ENCODE results near the gene CHRDL2.
A peak's percentile ranks its signal among the peaks of the same experiment; 100 is the strongest.

The CHRDL2 gene

DNA sequence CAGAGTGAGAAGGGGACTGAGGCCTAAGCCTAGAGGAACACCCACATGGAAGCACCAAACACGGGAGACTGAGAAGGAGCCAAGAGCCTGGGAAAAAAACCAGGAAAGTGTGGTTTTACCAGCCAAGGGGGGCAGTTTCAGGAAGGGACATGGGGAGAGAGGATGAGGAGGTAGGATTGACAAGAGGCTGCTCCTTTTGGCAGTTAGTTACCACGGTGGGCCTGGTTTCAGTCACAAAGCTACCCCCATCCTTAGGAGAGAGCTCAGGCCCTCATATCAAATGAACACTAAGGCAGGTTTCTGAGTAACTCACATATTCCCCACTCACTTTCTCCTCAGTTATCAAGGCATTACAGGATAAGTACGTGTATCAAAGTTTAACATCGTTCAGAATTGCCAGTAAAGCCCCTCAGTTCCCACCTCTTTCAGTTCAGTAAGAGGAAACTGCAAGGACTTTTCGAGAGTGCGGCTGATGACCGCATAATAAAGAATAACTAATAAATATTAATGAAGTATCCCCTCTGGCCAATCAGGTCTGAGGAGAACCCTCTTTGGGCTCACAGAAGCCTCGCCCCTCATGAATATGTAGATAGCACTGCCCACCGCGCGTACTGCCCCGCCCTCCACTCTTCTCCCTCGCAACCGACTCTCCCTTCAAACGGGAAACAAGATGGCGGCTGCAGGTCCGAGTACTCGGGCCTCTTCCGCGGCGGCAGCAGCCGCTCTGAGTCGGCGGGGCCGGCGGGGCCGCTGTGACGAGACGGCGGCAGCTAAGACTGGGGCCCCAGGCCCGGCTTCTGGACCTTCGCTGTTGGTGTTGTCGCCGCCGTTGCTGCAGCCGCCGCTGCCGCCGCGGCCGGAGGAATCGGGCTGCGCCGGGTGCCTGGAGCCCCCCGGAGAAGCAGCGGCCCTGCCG, 17.2 kb upstream of the CHRDL2 start, which contains the start of gene RNF169:
RNF169 (plus strand) TSS at position 639 of the 916 bp plus-strand sequence; CDS start at position 671, 32 bp downstream.
- DNase-seq, result peak; percentile 91

DNA sequence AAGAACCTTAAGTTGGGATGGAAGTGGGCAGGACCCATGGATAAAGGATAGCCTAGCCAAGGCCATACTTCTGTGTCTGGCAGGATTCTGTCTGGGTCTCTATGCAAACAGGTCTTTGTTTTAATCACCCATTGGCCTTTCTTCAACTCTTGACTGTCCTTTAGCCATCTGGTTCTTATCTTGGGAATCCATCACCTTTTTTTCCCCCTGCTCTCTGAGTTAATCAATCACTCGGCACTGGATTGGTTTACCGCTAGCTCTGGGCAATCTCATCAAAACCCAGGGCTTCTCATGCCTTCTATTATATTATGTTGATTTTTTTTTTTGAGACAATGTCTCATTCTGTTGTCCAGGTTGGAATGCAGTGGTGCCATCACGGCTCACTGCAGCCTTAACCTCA, 15.6 kb upstream of the CHRDL2 start:
- DNase-seq, result no peak

DNA sequence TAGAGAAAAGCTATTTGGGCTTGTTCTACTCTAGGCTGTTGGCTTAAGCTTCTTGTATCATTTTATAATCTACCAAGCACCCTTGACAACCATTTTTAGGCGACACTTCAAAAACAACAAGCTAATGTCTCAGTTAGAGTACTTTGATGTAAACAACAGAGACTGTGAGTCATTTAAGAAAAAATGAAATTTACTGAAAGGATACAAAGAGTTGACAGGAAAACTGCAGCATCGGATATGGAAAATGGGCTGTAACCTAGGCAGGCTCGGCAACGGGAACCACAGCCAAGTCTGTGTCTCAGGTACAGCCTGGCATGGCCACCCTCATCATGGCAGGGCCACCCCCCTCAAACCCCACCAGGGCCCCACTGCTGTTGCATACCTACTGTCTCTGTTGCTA, 13.1 kb upstream of the CHRDL2 start:
- no peak for DNase-seq

DNA sequence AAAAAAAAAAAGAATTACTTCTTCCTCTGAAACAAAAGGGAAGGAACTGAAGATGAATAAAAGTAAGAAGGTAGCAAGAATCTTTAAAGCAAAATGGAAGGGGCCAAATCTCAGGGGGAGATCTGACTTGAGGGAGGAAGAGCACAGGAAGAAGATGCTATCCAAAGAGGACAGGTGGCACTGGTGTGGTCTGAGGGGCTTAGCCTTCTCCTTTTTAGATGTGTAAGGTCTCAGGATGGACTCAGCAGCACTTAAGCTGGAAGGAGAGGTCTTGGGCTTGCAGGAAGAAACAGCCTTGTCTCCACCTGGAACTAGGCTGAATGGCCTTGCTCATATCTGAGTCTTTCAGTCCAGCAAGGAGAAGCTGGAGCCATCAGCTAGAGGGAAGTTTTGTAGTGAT, 12.4 kb upstream of the CHRDL2 start:
- peak; percentile 21 for DNase-seq

DNA sequence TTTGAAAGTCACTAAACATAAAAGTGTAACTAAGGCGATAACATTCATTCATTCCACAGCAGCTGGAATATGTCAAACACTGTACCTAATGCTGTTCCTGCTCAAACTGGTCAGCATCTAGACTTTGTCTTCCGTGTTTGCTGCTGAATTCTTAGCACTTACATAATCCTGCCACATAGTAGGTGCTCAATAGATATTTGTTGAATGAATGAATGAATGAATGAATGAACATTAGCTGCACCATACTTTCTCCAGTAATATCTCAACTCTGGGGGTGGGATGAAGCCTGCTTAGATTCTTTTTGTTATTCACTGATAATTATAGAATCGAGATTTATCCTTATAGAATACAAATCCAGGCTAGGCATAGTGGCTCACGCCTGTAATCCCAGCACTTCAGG, 10.8 kb upstream of the CHRDL2 start:
- DNase-seq, result no peak

DNA sequence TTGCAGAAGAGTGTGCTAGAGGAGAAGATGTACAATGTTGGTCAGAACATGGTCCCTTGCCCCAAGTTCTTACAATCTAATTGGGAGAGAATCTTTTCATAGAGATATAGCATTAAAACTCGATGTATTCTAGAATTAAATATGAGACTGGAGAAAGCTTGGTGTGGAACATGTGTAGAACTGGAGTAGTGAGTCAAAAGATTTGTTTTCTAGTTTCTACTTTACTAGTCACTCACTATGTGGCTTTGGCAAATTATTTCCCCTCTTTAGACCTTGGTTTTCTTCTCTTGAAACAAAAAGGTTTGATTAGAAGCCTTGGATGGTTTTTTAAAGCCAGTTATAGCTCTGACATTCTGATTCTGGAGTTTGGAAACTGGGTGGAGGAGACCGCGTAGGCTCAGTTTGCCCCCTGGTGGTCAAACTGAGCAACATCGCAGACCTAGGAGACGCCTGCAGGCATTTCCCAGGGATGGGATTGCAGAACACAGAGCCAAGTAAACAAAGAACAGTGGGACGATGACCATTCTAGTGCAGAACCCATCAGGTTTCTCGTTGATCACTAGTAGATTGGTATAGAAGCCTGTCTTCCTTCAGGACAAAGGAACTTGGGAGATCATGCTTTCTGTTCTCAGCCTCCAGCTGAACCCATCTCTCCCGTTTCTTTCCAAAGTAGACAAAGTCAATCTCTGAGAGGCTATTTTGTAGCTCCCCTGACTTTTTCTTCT, 8.5 kb upstream of the CHRDL2 start:
- no peak for DNase-seq

DNA sequence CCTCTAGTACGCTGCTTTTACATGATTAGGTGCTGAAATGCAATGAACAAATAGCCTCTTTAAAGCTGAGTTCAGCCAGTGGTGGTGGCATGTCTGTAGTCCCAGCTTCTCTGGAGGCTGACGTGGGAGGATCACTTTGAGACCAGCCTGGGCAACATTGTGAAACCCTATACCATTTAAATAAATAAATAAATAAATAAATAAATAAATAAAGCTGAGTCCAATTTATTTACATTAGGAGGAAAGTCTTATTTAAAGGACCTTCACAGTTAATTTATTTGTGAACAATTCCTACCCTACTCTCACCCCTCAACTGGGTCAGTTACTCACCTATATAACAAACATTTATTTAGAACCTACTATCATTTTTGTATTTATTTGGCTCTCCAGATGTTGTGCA, 4.8 kb upstream of the CHRDL2 start:
- DNase-seq, result no peak

DNA sequence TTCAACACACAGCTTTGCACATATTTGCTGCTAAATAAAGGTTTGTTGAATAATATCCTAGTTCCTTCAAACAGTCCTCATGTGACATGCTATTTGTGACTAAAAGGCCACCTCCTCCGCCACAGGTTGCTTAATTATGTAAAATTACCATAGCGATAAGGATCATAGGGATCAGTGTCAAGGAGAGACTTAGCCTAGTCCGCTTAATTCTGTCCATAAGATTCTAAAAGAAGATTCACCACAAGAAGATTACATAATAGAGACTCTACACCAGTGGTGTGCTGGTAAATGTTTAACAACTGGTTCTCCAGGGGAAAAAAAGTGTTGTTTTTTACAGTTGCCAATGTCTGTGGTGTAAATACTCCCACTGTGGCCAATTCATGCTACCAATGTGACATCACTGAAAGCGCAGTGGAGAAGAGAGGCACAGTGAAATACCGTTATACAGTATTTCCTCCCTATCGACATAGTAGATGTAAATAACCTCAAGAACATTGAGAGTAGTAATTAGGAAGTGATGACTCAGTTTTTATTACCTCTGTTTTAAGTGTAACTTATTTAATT, 4.2 kb upstream of the CHRDL2 start:
- DNase-seq, result no peak

DNA sequence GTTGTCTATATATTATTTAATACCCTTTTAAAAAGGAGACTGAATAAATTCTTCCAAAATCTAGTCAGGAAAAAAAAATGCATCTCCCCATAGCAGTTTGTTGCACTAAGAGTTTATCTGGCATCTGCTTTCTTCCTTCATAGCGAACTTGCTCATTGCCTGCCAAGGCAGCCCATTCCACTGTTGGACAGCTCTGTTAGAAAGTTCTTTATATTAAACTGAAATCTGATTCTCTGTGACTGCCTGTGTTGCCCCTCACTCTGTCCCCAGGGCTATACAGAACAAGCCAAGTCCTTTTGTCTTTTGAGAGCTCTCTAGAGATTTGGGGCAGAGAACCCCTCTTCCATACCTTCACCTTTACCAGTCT, 3.3 kb upstream of the CHRDL2 start:
- no peak for DNase-seq

DNA sequence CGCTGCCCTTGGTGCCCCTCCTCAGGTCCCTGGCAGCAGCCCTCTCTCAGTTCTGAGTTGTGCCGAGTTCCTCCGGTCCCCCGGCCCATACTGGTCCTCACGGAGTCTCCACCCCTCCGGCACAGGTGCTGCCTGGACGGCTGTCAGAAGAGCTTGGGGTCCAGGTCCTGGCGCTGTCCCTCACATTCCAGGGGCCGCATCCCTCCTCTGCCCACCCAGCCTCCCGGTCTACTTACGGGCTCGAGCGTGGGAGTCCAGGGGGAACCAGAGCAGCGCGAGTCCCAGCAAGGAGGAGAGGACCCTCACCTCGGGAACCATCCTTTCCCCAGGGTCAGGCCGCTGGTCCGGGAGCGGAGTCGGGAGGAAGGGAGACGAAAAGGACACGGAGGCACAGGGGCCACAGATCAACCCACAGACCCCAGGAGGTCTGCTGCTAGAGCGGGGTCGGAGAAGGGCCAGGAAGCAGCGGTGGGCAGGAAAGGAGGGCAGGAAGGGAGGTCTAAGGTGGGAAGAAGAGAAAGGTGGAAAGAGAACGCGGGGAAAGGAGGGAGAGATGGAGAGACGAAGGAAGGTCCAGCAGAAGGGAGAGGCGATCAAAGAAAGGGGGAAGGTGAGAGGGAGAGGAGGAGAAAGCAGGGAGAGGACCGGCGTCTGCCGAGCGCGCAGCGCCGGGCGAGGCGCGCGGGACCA, 510 bp downstream of the CHRDL2 start:
- no peak for DNase-seq

DNA sequence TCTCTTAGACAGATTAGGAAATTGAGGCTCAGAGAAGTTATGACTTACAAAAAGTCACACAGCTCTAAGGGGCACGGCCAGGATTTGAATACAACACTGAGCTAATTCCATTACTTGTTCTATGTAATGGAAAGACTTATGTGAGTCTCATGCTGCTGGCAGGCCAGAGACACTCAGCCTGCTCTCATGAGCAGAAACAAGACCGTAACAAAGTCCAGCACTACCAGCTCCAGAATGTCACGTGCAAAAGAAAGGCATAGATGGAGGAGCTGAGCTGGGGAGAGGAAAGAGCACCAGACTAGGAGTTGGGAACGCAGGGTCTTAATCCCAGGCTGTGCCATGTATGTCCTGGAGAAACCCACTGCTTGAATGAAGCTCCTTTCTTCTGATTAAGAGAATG, 1.8 kb downstream of the CHRDL2 start:
- no peak for DNase-seq

DNA sequence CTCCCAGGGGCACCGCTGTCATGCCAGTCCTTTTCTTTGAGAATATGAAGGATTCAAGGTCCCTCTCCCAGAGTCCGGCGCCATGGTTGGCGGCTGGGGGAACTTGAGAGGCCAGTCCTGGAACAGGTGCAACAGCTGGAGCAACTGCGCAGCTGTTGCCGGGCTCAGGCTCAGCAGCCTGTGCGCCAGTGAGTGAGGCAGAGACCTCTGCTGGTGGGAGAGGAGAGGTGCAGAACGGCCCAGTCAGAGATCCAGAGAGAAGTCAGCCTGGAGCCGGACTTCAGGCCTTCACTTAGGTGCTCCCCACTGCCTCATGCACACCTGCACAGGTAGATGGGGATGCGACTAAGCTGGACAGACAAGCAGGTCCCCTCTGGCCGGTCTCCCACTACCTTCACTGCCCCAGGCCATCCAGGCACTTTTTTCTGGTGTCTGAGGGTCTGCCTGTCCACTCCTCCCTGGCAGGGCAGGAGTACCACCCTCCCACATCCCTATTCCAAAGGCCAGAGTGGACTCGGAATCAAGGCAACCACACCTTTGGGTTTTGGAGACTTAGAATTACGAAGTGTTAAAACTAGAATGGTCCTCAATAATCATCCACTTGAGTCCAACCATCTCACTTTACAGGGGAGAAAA, 4.6 kb downstream of the CHRDL2 start:
- peak; percentile 79 for DNase-seq

DNA sequence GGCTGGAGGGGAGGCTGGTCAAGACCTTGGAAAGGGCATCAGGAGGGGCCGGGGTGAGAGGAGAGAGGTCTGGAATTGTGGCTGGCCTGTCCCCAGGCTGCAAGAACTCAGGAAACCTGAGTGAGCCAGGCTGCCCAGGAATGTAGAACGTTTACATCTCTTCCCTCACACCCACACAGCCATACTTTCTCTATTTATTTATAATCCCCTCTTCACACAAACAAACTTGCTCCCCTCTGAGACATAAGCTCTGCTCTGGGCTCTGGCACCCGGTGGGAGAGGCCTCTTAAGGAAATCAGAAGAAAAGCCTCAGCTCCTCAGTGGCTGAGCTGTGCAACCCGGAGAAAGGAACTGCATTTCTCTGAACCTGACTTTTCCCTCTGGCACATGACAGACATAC, 5.5 kb downstream of the CHRDL2 start:
- DNase-seq, result no peak

DNA sequence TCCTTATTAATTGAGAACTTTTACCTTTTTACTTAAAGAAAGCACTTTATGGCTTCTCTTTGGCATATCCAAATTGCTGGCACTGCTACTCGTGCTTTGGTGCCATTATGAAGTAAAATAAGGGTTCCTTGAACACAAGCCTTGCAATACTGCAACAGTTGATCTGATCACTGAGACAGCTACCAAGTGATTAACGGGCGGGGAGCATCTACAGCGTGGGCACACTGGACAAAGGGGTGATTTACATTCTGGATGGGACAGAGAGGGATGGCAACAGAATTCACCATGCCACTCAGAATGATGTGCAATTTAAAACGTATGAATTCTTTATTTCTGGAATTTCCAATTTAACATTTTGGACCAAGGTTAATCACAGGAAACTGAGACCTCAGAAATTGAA, 7.7 kb downstream of the CHRDL2 start:
- no peak for DNase-seq

DNA sequence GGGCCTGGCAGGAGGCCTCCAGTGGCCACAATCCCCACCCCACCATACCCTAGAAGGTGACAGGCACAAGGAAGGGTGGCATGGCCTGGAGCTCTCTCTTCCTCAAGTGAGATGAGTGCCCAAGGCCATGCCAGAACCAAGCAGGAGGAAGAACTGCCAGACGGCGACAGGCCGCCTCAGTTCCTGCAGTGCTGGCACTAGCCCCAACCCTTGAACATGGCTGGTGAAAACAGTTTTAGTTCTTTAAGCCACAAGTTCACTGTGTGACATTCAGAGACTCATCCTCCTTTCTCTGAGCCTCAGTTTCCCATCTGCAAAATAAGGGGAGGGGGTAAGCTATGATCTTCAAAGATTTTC, 9.8 kb downstream of the CHRDL2 start:
- no peak for DNase-seq

DNA sequence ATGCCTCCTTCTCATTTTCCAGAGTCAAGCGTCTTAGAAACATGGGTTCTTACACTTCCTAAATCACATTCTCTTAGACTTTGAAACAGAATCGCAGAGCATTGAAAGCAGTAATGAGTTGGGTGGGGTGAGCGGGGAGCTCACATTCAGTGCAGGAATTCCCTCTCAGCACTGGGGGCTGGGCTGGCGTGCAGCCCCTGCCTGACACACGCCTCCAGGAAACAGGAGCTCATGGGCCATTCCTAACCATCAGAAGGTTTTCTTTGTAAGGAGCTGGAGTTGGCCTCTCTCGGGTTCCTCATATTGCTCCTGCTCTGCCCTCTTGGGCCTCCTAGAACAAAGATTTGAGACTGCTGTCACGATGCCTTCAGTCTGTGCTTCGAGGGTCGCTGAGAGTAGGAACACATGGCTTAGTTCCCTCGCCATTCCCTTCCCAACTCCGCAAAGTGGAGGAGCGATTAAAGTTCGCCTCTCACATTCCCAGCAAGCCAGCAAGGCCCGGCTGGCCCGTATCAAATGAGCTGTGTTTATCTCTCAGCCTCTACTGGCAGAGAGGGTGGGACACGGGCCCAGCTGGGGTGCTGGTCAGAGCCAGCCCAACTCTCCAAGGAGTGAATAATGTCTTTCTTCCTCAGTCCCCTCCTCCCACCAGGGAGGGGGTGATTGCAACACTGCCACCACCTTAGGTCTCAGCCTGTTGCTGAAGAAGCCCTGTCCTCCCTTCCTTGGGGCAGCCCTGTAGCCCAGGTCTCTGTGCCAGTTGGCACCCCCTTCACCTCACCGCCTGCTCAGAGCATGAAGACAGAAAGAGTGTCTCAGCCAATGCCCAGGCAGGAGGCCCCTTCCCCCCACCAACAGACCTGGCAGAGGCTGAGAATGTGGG, 10.4 kb downstream of the CHRDL2 start:
- DNase-seq, result no peak

DNA sequence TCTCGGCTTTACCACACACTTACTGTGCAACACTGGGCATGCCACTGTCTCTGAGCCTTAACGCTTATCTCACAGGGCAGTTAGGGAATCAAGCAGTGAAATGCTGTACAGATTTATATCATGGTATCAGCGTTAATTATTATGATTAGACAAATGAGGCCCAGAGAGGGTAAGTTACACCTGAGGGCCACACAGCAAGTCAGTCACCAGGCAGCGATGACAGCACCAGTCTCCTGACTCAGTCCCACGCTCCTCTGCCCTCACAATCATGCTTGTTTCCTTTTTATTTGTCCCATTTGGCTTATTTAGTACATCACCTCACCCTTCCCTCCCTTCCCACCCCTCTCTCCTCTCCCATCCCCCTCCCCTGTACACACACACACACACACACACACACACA, 12.2 kb downstream of the CHRDL2 start:
- no peak for DNase-seq

DNA sequence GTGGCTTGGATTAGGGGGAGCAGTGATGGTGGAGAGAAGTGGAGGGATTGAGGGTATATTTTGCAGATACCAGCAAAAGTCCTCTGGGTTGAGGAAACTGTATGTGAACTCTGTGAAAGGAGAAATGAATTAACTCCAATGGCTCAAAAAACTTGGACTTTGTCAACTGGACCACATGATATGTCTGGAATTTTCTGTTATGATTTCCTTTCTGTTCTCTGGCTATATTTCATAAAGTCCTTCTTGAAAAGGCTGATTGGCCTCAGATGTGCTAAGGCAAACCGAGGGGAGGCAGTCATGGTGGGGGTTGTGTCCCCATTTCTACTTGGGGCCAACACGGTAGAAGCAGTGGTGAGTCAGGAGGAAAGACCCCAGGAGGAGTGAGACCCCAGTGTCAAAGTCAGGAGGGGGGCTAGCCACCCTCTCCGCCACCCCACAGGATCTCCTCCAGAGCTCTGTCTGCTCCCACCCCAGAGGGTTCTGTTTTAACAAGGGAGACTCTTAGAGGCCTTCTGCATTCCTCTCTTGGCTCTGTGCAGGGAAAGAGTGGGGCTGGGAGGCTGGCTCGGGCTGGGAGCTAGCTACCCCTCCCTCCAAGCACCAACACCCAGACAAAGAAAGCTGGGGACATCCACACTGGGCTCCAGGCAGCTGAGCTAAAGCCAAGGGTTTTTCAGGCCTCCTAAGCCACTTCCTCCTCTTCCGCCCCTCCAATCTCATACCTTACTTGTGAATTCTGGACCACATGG, 13.8 kb downstream of the CHRDL2 start:
- DNase-seq, result no peak

DNA sequence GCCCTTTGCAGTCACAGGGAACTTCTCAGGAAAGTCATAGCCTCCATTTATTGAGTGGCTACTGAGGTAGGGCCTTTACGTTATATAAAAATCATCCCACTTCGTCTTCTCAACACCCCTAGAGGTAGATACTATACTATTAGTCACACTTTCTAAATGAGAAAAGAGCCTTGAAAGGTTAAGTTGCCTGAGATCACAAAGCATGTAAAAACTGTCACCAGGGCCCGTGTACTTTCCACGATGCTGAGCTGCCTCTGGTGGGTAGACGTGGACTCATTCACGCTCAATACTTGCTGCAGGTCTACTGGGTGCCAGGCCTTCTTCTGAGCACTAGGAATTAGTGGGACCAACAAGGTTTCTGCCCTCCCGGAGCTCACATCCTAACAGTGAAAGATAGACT, 16.3 kb downstream of the CHRDL2 start:
- DNase-seq, result no peak

DNA sequence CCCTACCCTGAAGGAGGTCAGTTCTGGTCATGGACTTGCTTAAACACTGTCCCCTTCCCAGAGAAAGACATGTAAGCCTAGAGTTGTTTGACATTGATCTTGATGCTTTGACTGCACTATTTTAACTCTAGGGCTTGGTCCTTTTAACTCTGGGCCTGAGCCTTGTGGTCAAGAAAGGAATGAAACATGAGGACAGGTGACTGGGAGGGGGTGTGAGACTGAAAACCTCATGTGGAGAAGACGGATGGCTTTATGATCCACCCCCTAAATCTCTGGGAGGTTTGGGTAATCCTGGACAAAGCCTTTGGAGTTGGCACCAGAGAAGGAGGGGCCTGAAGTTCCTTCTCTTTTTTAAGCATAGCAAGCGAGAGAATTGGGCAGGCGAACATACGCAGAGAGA, 17.5 kb downstream of the CHRDL2 start:
- DNase-seq, result no peak

DNA sequence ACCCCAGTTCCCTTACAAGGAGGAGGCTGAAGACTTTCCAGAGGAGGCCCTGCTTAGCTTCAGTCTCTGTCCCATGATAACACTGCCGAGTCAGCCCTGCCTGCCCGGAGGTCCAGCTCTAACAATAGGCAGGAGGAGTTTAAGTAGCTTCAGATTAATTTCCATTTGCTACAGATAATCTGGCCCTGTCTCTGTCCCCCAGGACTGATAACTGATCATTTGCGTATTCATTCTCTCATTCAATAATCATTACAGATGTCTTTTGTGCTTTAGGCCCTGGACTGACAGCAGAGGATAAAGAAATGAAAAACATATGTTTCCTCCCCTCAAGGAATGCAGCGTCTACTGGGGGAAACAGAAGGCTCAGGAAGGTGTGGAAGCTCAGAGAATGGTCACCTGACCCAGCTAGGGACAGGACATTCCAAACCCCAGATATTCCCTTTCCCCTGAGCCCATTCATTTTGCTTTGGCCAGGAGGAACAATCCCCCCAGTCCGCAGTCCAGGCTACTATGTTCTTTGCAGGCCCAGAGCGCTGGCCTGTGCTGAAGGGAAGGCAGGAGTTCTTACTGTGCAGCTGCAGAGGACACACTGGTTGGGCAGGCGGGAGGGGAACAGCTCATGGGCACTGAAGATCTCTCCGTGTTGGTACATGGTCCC, 20.8 kb downstream of the CHRDL2 start:
- no peak for DNase-seq
